C4-2B (cell line): ENCODE data around the gene PRPF31.

ENCODE experiments used
- ZFX ChIP-seq: fragments of 450-650 bp; IDR thresholded peaks from 2 replicates; pipeline ENCODE4 v1.6.1; 2017
- TF ChIP-seq, protein P1 (sequence below): fragments of 450-650 bp; conservative IDR thresholded peaks from 2 replicates; pipeline ENCODE4 v1.5.1; 2017; ENCODE audit warnings: mild to moderate bottlenecking

- TF ChIP-seq, protein P1, sequence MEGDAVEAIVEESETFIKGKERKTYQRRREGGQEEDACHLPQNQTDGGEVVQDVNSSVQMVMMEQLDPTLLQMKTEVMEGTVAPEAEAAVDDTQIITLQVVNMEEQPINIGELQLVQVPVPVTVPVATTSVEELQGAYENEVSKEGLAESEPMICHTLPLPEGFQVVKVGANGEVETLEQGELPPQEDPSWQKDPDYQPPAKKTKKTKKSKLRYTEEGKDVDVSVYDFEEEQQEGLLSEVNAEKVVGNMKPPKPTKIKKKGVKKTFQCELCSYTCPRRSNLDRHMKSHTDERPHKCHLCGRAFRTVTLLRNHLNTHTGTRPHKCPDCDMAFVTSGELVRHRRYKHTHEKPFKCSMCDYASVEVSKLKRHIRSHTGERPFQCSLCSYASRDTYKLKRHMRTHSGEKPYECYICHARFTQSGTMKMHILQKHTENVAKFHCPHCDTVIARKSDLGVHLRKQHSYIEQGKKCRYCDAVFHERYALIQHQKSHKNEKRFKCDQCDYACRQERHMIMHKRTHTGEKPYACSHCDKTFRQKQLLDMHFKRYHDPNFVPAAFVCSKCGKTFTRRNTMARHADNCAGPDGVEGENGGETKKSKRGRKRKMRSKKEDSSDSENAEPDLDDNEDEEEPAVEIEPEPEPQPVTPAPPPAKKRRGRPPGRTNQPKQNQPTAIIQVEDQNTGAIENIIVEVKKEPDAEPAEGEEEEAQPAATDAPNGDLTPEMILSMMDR, result no peak
- no peak for TF ChIP-seq ZFX
Measured at GRCh38 chr19:54100561-54100960, 15.0 kb upstream of the PRPF31 start, which contains the start of gene OSCAR.
